ENCODE results near the gene TRMT13.

- TF ChIP-seq CTCF (conservative IDR thresholded peaks at IDR 0.05; ENCODE audit: low read depth, low read length), result no peak
- no peak for TF ChIP-seq EZH2 (IDR thresholded peaks at IDR 0.05; ENCODE audit: borderline replicate concordance, low read depth, low read length, poor library complexity, severe bottlenecking)
Measured at GRCh38 chr1:100184536-100184935, 51.6 kb downstream of the TRMT13 start.
